ENCODE data around the gene TAF4B.
"Not testable (repeated sequence)": the region's sequence is repeated elsewhere in the genome, so short reads cannot be mapped to it uniquely, and the experiment has no call there.

Gene TAF4B

GRCh38 chr18:26238718-26239117 lies 12.5 kb downstream of the TAF4B start:
- not testable (repeated sequence) for DNase-seq (ENCODE audit: low spot score)

- not testable (repeated sequence) for DNase-seq (ENCODE audit: low spot score)
Observed at GRCh38 chr18:26242392-26242791, 16.1 kb downstream of the TAF4B start.

GRCh38 chr18:26245434-26245833 lies 19.2 kb downstream of the TAF4B start:
- DNase-seq (ENCODE audit: low spot score) = not testable (repeated sequence)

GRCh38 chr18:26252411-26252810 lies 26.2 kb downstream of the TAF4B start:
- DNase-seq (ENCODE audit: low spot score) = no peak

GRCh38 chr18:26254808-26255207 lies 28.6 kb downstream of the TAF4B start:
- not testable (repeated sequence) for DNase-seq (ENCODE audit: low spot score)

GRCh38 chr18:26255695-26256622 lies 29.7 kb downstream of the TAF4B start:
- DNase-seq (ENCODE audit: low spot score) = no peak

GRCh38 chr18:26258711-26259110 lies 32.5 kb downstream of the TAF4B start:
- no peak for DNase-seq (ENCODE audit: low spot score)

GRCh38 chr18:26259416-26259815 lies 33.2 kb downstream of the TAF4B start:
- not testable (repeated sequence) for DNase-seq (ENCODE audit: low spot score)

GRCh38 chr18:26262156-26262555 lies 35.9 kb downstream of the TAF4B start:
- DNase-seq (ENCODE audit: low spot score) = no peak

GRCh38 chr18:26267357-26267930 lies 41.2 kb downstream of the TAF4B start:
- DNase-seq (ENCODE audit: low spot score) = no peak

- DNase-seq (ENCODE audit: low spot score) = no peak
Observed at GRCh38 chr18:26268454-26268853, 42.2 kb downstream of the TAF4B start.

- no peak for DNase-seq (ENCODE audit: low spot score)
Observed at GRCh38 chr18:26271917-26272549, 45.8 kb downstream of the TAF4B start.

- no peak for DNase-seq (ENCODE audit: low spot score)
Observed at GRCh38 chr18:26277374-26277773, 51.1 kb downstream of the TAF4B start.

- no peak for DNase-seq (ENCODE audit: low spot score)
Observed at GRCh38 chr18:26279428-26279827, 53.2 kb downstream of the TAF4B start.

GRCh38 chr18:26286008-26286407 lies 59.8 kb downstream of the TAF4B start:
- DNase-seq (ENCODE audit: low spot score) = no peak

GRCh38 chr18:26287644-26288043 lies 61.4 kb downstream of the TAF4B start:
- no peak for DNase-seq (ENCODE audit: low spot score)

GRCh38 chr18:26290385-26290784 lies 64.1 kb downstream of the TAF4B start:
- no peak for DNase-seq (ENCODE audit: low spot score)

- no peak for DNase-seq (ENCODE audit: low spot score)
Observed at GRCh38 chr18:26293982-26294381, 67.7 kb downstream of the TAF4B start.

- no peak for DNase-seq (ENCODE audit: low spot score)
Observed at GRCh38 chr18:26298107-26298506, 71.9 kb downstream of the TAF4B start.

GRCh38 chr18:26301681-26302080 lies 75.4 kb downstream of the TAF4B start:
- no peak for DNase-seq (ENCODE audit: low spot score)

- not testable (repeated sequence) for DNase-seq (ENCODE audit: low spot score)
Observed at GRCh38 chr18:26303222-26303621, 77.0 kb downstream of the TAF4B start.

GRCh38 chr18:26304511-26304910 lies 78.3 kb downstream of the TAF4B start:
- DNase-seq (ENCODE audit: low spot score) = no peak

Measured in CD4-positive, alpha-beta T cell treated with Interleukin-2 at 100 ng/mL for 4 hours (primary cell).